AG10803 (cell line): ENCODE data around the gene MRPL52.
"Not testable (repeated sequence)": the region's sequence is repeated elsewhere in the genome, so short reads cannot be mapped to it uniquely, and the experiment has no call there.

Experiments
- DNase-seq: peaks from one replicate; pipeline ENCODE4 v3.0.0; 2010; ENCODE audit warnings: low read depth
- H3K4me3 ChIP-seq: 2 replicates; pipeline ENCODE4 v1.5.1; 2011; ENCODE audit warnings: mild to moderate bottlenecking, low read length, control low read depth
- CTCF ChIP-seq: conservative IDR thresholded peaks from 2 replicates; pipeline ENCODE4 v1.5.1; 2011; ENCODE audit warnings: mild to moderate bottlenecking, low read length, control low read depth, inconsistent platforms

MRPL52 gene

GRCh38 chr14:22845821-22846625 lies 16.3 kb downstream of the MRPL52 start:
- H3K4me3 ChIP-seq: no peak overlapping the region
- TF ChIP-seq CTCF: no peak
- DNase-seq: no peak

GRCh38 chr14:22846811-22847307 lies 17.2 kb downstream of the MRPL52 start:
- no peak for DNase-seq
- TF ChIP-seq CTCF: 0 out of 2 replicates have a peak, but pooled peaks have one; percentile 17
- H3K4me3 ChIP-seq: no peak overlapping the region

GRCh38 chr14:22847661-22848341 lies 18.1 kb downstream of the MRPL52 start:
- no peak for TF ChIP-seq CTCF
- peak; percentile 66 for DNase-seq
- H3K4me3 ChIP-seq: peak overlapping the region; percentile 12

GRCh38 chr14:22848351-22849164 lies 18.9 kb downstream of the MRPL52 start:
- peak; percentile 92 for DNase-seq
- TF ChIP-seq CTCF: no peak
- peak overlapping the region; percentile 26 for H3K4me3 ChIP-seq

- DNase-seq: peak; percentile 70
- no peak for TF ChIP-seq CTCF
- no peak overlapping the region for H3K4me3 ChIP-seq
These were observed 19.6 kb downstream of the MRPL52 start for GRCh38 chr14:22849212-22849819.

GRCh38 chr14:22850944-22851764 lies 21.5 kb downstream of the MRPL52 start:
- DNase-seq: peak; percentile 99
- no peak; the same call in 1 of the 2 replicates for TF ChIP-seq CTCF
- H3K4me3 ChIP-seq: peak overlapping the region; percentile 46

GRCh38 chr14:22852178-22852577 lies 22.5 kb downstream of the MRPL52 start:
- not testable (repeated sequence) for DNase-seq, H3K4me3 ChIP-seq
